PC-3 (cell line): ENCODE data around the gene SCAMP3. TPM values are rescaled to one million over a fixed set of nuclear protein-coding genes. Genes with fewer than 3 reads are reported as not detected.
A peak's percentile ranks its signal among the peaks of the same experiment; 100 is the strongest.

ENCODE experiments used
- ATAC-seq: fragments of 200-7000 bp; cut with Tn5 transposase; 2 replicates; pipeline ENCODE4 v1.9.1; 2020; ENCODE audit warnings: mild to moderate bottlenecking, moderate library complexity
- BruUV-seq: library from RNA; stranded (reverse); fragments of 400-500 nt; replicated peaks from 2 replicates; lab custom pipeline; 2021; lab: Mats Ljungman, UMichigan
- CTCF ChIA-PET: fragments of 300-600 bp; sonication (Branson Sonifier 250); formaldehyde crosslinking; loops from one replicate; lab custom pipeline; 2022; ENCODE audit warnings: antibody characterized with exemption; lab: Charles Lee
- POLR2A ChIA-PET: fragments of 300-600 bp; sonication (Branson Sonifier 250); formaldehyde crosslinking; loops from one replicate; lab custom pipeline; 2022; ENCODE audit warnings: antibody characterized with exemption; ENCODE audit not compliant: unreplicated experiment; lab: Charles Lee
- DNase-seq: peaks from one replicate; pipeline ENCODE4 v3.0.0-alpha.2; 2015
- H2AFZ ChIP-seq: fragments of 300-600 bp; sonication (generic); 2 replicates; pipeline ENCODE4 v1.6.0; 2016; ENCODE audit warnings: antibody characterized with exemption, low read length
- H3F3A ChIP-seq: fragments of 300-600 bp; sonication (generic); one replicate; pipeline ENCODE4 v1.6.0; 2017; ENCODE audit warnings: antibody characterized with exemption, low read length, control low read depth, mild to moderate bottlenecking; ENCODE audit not compliant: unreplicated experiment
- H3K27ac ChIP-seq: fragments of 300-600 bp; sonication (generic); 2 replicates; pipeline ENCODE4 v1.5.1; 2016; ENCODE audit warnings: mild to moderate bottlenecking, low read length
- H3K27me3 ChIP-seq: fragments of 300-600 bp; sonication (generic); 2 replicates; pipeline ENCODE4 v1.6.1; 2016; ENCODE audit warnings: low read length, mixed read lengths
- H3K36me3 ChIP-seq: fragments of 300-600 bp; sonication (generic); 2 replicates; pipeline ENCODE4 v1.6.1; 2016; ENCODE audit warnings: low read depth, mixed run types, low read length, mixed read lengths
- H3K4me1 ChIP-seq: fragments of 300-600 bp; sonication (generic); 2 replicates; pipeline ENCODE4 v1.5.1; 2016; ENCODE audit warnings: low read length; ENCODE audit not compliant: insufficient read depth
- H3K4me2 ChIP-seq: fragments of 300-600 bp; sonication (generic); 2 replicates; pipeline ENCODE4 v1.6.0; 2016; ENCODE audit warnings: low read length
- H3K4me3 ChIP-seq: fragments of 300-600 bp; sonication (generic); 2 replicates; pipeline ENCODE4 v1.5.1; 2016; ENCODE audit warnings: mild to moderate bottlenecking, low read length, mixed read lengths
- H3K79me2 ChIP-seq: fragments of 300-600 bp; sonication (generic); 2 replicates; pipeline ENCODE4 v1.6.1; 2017; ENCODE audit warnings: low read length, mixed read lengths
- H3K9ac ChIP-seq: fragments of 300-600 bp; sonication (generic); 2 replicates; pipeline ENCODE4 v1.6.0; 2016; ENCODE audit warnings: mild to moderate bottlenecking, low read length
- H3K9me2 ChIP-seq: fragments of 300-600 bp; sonication (generic); replicated peaks from 2 replicates; pipeline ENCODE4 v1.6.1; 2016; ENCODE audit warnings: mixed run types, low read length, mixed read lengths
- H3K9me3 ChIP-seq: fragments of 300-600 bp; sonication (generic); 2 replicates; pipeline ENCODE4 v1.6.1; 2016; ENCODE audit warnings: low read length, mixed read lengths
- H4K20me1 ChIP-seq: fragments of 300-600 bp; sonication (generic); 2 replicates; pipeline ENCODE4 v1.6.1; 2016; ENCODE audit warnings: low read length, mixed read lengths
- EZH2 ChIP-seq: fragments of 300-600 bp; sonication (generic); IDR thresholded peaks from one replicate; pipeline ENCODE4 v1.6.1; 2017; ENCODE audit warnings: antibody characterized with exemption, mild to moderate bottlenecking, low read length; ENCODE audit not compliant: unreplicated experiment
- EZH2phosphoT487 ChIP-seq: fragments of 300-600 bp; sonication (generic); IDR thresholded peaks from 2 replicates; pipeline ENCODE4 v1.6.1; 2018; ENCODE audit warnings: mild to moderate bottlenecking, antibody characterized with exemption, low read length, borderline replicate concordance
- intact Hi-C: fragments of 100-400 bp; cut with micrococcal nuclease; formaldehyde crosslinking; loops from 2 replicates; pipeline ENCODE4 v1.9.0; 2023
- total RNA-seq: library from RNA; depleted of rRNA; stranded (reverse); fragments of >200 nt; gene quantifications from 2 replicates; pipeline ENCODE4 v1.2.3, GENCODE V29; 2014
- TF ChIP-seq, protein P1 (sequence below): fragments of 300-600 bp; sonication (generic); conservative IDR thresholded peaks from 2 replicates; pipeline ENCODE4 v1.5.1; 2017; ENCODE audit warnings: antibody characterized with exemption, low read depth, mild to moderate bottlenecking, low read length

Gene SCAMP3
- total RNA-seq, 1 experiment from 2014 or later = 219 TPM

DNA sequence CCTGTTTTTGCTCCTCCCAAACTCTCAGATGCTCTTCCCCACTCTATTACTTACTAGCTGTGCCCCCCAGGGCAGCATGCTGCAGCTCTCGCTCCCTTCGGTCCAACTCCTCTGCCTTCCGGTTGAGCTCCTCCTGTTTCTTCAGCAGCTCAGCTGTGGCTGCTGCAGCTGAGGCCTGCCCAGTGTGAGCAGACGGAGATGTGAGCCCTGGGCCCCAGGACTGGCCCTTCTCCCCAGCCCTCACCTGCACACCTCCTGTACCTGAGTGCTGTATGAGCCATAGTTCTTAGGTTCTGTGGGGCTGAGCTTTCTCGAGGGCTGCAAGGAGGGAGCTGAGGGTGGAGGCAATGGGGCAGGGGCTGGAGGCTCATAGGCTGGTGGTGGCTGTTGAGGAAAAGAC, 1.9 kb downstream of the SCAMP3 start:
- CTCF ChIA-PET = no interaction called here
- H3K9me2 ChIP-seq = no peaks in the 10 kb centered on the region

DNA sequence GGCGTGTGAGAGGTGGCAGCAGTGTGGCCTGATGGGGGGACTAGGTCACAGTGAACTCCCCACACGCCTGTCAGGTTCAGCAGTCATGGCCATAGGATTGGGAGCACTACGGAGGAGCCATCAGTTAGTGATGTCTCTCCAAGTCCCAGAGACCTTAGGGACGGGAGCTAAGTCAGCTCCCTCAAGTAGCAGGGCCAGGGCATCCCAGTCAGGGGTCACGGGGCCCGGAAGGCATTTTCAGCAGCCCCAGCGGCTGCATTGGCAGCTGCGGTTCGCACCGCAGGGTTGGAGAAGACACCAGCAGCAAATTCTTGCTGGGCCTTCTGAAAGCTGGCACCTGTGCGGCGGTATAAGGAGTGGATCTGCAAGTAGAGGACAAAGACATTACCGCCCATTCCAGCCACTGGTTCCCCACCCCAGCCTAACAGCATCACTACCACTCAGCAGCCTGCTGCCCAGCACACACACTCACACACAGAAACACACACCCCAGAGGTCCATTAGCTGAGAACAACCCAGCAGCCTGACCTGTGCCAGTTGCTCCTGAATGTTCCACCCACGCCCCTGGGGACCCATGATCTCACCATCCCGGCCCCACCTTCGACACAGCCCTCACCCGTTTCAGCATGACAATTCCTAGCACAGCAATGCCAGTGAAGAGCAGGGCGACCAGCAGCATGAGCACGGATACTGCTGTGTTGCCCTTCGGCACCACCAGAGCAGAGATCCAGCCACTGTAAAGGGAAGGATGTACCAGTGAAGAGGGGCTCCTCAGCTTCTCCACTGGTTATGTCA, 5.9 kb downstream of the SCAMP3 start:
- TF ChIP-seq EZH2phosphoT487 (no peak), EZH2 (no peak)
- TF ChIP-seq, protein P1, sequence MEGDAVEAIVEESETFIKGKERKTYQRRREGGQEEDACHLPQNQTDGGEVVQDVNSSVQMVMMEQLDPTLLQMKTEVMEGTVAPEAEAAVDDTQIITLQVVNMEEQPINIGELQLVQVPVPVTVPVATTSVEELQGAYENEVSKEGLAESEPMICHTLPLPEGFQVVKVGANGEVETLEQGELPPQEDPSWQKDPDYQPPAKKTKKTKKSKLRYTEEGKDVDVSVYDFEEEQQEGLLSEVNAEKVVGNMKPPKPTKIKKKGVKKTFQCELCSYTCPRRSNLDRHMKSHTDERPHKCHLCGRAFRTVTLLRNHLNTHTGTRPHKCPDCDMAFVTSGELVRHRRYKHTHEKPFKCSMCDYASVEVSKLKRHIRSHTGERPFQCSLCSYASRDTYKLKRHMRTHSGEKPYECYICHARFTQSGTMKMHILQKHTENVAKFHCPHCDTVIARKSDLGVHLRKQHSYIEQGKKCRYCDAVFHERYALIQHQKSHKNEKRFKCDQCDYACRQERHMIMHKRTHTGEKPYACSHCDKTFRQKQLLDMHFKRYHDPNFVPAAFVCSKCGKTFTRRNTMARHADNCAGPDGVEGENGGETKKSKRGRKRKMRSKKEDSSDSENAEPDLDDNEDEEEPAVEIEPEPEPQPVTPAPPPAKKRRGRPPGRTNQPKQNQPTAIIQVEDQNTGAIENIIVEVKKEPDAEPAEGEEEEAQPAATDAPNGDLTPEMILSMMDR = no peak
- POLR2A ChIA-PET = interaction anchor here (0.6 kb wide), 1 partner anchor 429 kb away, joined by 4 read pairs; no protein-coding TSS in a partner anchor
- Histone ChIP-seq H3K9me3 (no peaks in the 10 kb centered on the region), H3K4me3 (peak overlapping the region; percentile 87), H3K9me2 (no peaks in the 10 kb centered on the region), H4K20me1 (no peaks in the 10 kb centered on the region), H3K4me1 (peaks cover 33% of the 10 kb centered on the region), H3K4me2 (peak overlapping the region; percentile 100), H3K27me3 (no peaks in the 10 kb centered on the region), H3K79me2 (peaks cover 33% of the 10 kb centered on the region), H3F3A (no peaks in the 10 kb centered on the region), H2AFZ (peak overlapping the region; percentile 78), H3K27ac (peak overlapping the region; percentile 40), H3K9ac (peak overlapping the region; percentile 61), H3K36me3 (peaks cover 7% of the 10 kb centered on the region)
- CTCF ChIA-PET = interaction anchor here (1.0 kb wide), 1 partner anchor 67 kb away, joined by 5 read pairs; no protein-coding TSS in a partner anchor
- intact Hi-C loops = no loop called here
- no peak; the same call in 1 of the 2 replicates for ATAC-seq
- no TSS peak for BruUV-seq
- DNase-seq = no peak

More for the DNA sequence above, 1.9 kb downstream of the SCAMP3 start:
- TF ChIP-seq EZH2 (no peak), EZH2phosphoT487 (no peak)
- TF ChIP-seq, protein P1 = no peak
- Histone ChIP-seq H4K20me1 (no peaks in the 10 kb centered on the region), H3K4me2 (peak overlapping the region; percentile 95), H3K27ac (no peak overlapping the region), H3K36me3 (peaks cover 27% of the 10 kb centered on the region), H2AFZ (no peak overlapping the region), H3K27me3 (no peaks in the 10 kb centered on the region), H3K79me2 (peaks cover 20% of the 10 kb centered on the region), H3F3A (peaks cover 11% of the 10 kb centered on the region), H3K9me3 (no peaks in the 10 kb centered on the region), H3K4me3 (no peak overlapping the region; the same call in 1 of the 2 replicates), H3K4me1 (peaks cover 21% of the 10 kb centered on the region), H3K9ac (no peak overlapping the region)
- no TSS peak for BruUV-seq
- intact Hi-C loops = no loop called here
- ATAC-seq (no peak), DNase-seq (no peak)
- POLR2A ChIA-PET = no interaction called here
